Common myeloid progenitor, CD34-positive (primary cell): ENCODE results near the gene CDK5RAP2.

ENCODE experiments used
- CTCF ChIA-PET: fragments of 350-600 bp; sonication (Branson Sonifier 250); formaldehyde crosslinking; loops from one replicate; lab custom pipeline; 2021; ENCODE audit warnings: antibody characterized with exemption; lab: Charles Lee
- POLR2A ChIA-PET: fragments of 350-600 bp; sonication (Branson Sonifier 250); formaldehyde crosslinking; loops from one replicate; lab custom pipeline; 2021; ENCODE audit warnings: antibody characterized with exemption; lab: Charles Lee
- DNase-seq, 3 donors: peaks; one replicate each; pipeline versions ENCODE4 v3.0.0 to v3.0.0-alpha.2; 2013
- H3K27ac ChIP-seq, 2 experiments: 1 replicate in 1 of 2; 2 replicates in 1 of 2; pipeline ENCODE4 v1.7.0; 2013; ENCODE audit warnings: inconsistent platforms in 2 of 2, low read length in 2 of 2, mild to moderate bottlenecking in 2 of 2, low read depth in 1 of 2, moderate library complexity in 1 of 2; ENCODE audit not compliant: severe bottlenecking in 2 of 2, insufficient read depth in 1 of 2, poor library complexity in 1 of 2
- H3K27me3 ChIP-seq, 5 experiments: replicated peaks in 2 of 5; 1 replicate in 3 of 5; 2 replicates in 2 of 5; pipeline versions ENCODE4 v1.6.1 to v1.7.0; 2013; ENCODE audit warnings: low read length in 4 of 5, mild to moderate bottlenecking in 2 of 5, moderate library complexity in 2 of 5, inconsistent platforms in 1 of 5; ENCODE audit not compliant: insufficient read depth in 5 of 5, control insufficient read depth in 4 of 5
- H3K36me3 ChIP-seq, 4 experiments: 1 replicate in 2 of 4; 2 replicates in 2 of 4; pipeline versions ENCODE4 v1.6.1 to v1.7.0; 2013; ENCODE audit warnings: low read length in 3 of 4, control low read depth in 1 of 4, mild to moderate bottlenecking in 1 of 4; ENCODE audit not compliant: control insufficient read depth in 4 of 4, insufficient read depth in 4 of 4
- H3K4me1 ChIP-seq, 4 experiments: 1 replicate in 3 of 4; 2 replicates in 1 of 4; pipeline versions ENCODE4 v1.6.1 to v1.7.1; 2013; ENCODE audit warnings: low read length in 3 of 4, mild to moderate bottlenecking in 3 of 4, control low read depth in 1 of 4, inconsistent platforms in 1 of 4, moderate library complexity in 1 of 4; ENCODE audit not compliant: control insufficient read depth in 4 of 4, insufficient read depth in 4 of 4; ENCODE audit errors: control extremely low read depth in 1 of 4
- H3K4me3 ChIP-seq, 7 experiments: 1 replicate in 4 of 7; 2 replicates in 3 of 7; pipeline versions ENCODE4 v1.5.1 to v1.7.0; 2013; ENCODE audit warnings: mild to moderate bottlenecking in 7 of 7, low read length in 6 of 7, moderate library complexity in 6 of 7, inconsistent platforms in 2 of 7, low read depth in 2 of 7, control low read depth in 1 of 7; ENCODE audit not compliant: insufficient read depth in 4 of 7, control insufficient read depth in 1 of 7; ENCODE audit errors: extremely low read depth in 1 of 7
- H3K9me3 ChIP-seq, 5 experiments: 1 replicate in 4 of 5; 2 replicates in 1 of 5; pipeline versions ENCODE4 v1.6.1 to v1.7.1; 2013; ENCODE audit warnings: low read length in 4 of 5, mild to moderate bottlenecking in 2 of 5, inconsistent platforms in 1 of 5, low read depth in 1 of 5, moderate library complexity in 1 of 5; ENCODE audit not compliant: control insufficient read depth in 4 of 5, insufficient read depth in 2 of 5; ENCODE audit errors: control extremely low read depth in 1 of 5
- WGBS: methylation state at CpG from one replicate; pipeline ENCODE4 v1.1.5; 2013; ENCODE audit not compliant: insufficient coverage; 5-methylcytosine and 5-hydroxymethylcytosine counted together

The CDK5RAP2 gene

DNA sequence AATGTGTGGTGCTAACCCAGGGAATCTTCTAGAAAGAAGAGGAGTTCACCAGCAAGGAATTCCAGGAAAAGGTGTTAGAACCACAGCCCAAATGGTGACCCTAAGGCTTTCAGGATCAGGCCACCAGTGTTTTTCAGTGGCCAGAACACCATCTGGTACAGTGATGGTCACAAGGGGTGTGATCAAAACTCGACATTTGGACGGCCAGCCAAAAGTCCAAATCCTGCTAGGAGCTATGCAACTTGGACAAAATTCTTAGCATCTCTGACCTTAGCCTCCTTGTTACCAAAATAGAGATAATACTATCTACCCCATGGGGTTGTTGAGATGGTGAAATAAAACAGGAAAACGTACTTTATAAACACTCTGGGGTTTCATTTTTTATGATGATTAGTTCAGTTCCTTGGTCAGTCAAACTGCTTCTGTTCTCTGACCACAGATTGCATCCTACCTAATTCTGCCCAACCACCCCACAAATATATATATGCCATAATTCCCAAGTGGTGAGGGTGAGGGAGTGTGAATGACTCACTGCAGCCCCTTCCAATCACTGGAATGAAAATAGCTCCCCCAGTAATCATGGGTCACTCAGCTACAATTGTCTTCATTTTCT lies 210.3 kb downstream of the CDK5RAP2 start:
- H3K27me3 ChIP-seq: peaks cover 0 to 2% (median 0%) of the 10 kb centered on the region in 5 experiments
- no peaks in the 10 kb centered on the region for H3K4me1 ChIP-seq
- POLR2A ChIA-PET: no interaction called here
- no peaks in the 10 kb centered on the region for H3K9me3 ChIP-seq
- H3K4me3 ChIP-seq: no peak overlapping the region
- CTCF ChIA-PET: interaction anchor here (0.8 kb wide), 1 partner anchor 8 kb away, joined by 3 read pairs; no protein-coding TSS in a partner anchor
- no peak overlapping the region for H3K27ac ChIP-seq
- H3K36me3 ChIP-seq: no peaks in the 10 kb centered on the region
- DNase-seq: no peak
- 67% methylated on average over 1 of the region's 3 CpGs for WGBS

DNA sequence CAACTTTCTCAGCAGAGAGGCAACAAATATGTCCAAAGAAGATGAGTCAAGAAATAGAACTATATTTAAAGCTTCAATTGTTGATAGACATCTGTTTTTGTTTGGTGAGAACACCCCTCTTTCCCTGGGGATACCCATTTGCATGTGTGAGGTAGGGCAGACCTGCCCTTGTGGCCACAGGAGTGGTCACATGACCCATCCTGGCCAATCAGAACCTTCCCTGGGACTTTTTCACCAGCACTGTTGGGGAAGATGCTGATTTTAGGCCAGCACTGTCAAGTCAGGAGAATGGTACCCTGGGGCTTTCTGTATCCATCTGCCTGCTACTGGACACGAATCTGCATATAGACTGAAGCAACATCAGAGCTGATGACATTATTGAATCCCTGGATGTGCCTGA lies 211.2 kb downstream of the CDK5RAP2 start:
- no peaks in the 10 kb centered on the region for H3K4me1 ChIP-seq
- no peak overlapping the region for H3K27ac ChIP-seq
- WGBS: 92% methylated on average over 1 of the region's 1 CpG
- POLR2A ChIA-PET: no interaction called here
- H3K36me3 ChIP-seq: no peaks in the 10 kb centered on the region
- DNase-seq: no peak
- no peaks in the 10 kb centered on the region for H3K9me3 ChIP-seq
- H3K4me3 ChIP-seq: no peak overlapping the region
- H3K27me3 ChIP-seq: peaks cover 0 to 2% (median 0%) of the 10 kb centered on the region in 5 experiments
- CTCF ChIA-PET: interaction anchor here (0.8 kb wide), 1 partner anchor 9 kb away, joined by 3 read pairs; no protein-coding TSS in a partner anchor

DNA sequence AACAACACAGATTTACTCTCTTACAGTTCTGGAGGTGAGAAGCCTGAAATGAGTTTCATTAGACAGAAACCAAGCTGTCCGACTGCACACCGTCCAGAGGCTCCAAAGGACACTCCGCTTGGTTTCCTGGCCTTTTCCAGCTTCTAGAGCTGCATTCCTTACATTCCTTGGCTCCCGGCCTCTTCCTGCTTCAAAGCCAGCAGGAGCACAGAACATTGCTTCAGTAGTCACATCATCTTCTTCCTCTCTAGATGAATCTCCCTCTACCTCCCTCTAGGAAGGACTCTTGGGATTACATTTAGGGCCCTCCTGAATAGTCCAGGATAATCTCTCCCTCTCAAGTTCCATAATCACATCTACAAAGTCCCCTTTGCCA lies 213.3 kb downstream of the CDK5RAP2 start:
- Histone ChIP-seq H3K36me3 (no peaks in the 10 kb centered on the region), H3K4me1 (no peaks in the 10 kb centered on the region), H3K27me3 (peaks cover 0 to 2% (median 0%) of the 10 kb centered on the region in 5 experiments), H3K27ac (no peak overlapping the region), H3K4me3 (no peak overlapping the region), H3K9me3 (no peaks in the 10 kb centered on the region)
- no peak for DNase-seq
- ChIA-PET POLR2A (no interaction called here), CTCF (no interaction called here)
- 95% methylated on average over 4 of the region's 4 CpGs for WGBS

DNA sequence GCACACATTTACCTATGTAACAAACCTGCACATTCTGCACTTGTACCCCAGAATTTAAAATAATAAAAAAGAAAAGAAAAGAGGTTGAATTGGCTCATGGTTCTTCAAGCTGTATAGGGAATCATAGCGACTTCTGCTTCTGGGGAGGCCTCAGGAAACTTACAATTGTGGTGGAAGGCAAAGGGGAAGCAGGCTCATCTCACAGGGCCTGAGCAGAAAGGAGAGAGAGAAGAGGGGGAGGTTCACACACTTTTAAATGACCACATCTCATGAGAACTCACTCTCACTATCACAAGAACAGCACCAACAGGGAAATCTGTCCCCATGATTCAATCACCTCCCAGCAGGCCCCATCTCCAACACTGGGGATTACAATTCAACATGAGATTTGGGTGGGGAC lies 214.6 kb downstream of the CDK5RAP2 start:
- ChIA-PET CTCF (no interaction called here), POLR2A (no interaction called here)
- H3K4me3 ChIP-seq: no peak overlapping the region
- H3K27ac ChIP-seq: no peak overlapping the region
- 71% methylated on average over 1 of the region's 1 CpG for WGBS
- peaks cover 0 to 2% (median 0%) of the 10 kb centered on the region in 5 experiments for H3K27me3 ChIP-seq
- H3K9me3 ChIP-seq: no peaks in the 10 kb centered on the region
- no peaks in the 10 kb centered on the region for H3K4me1 ChIP-seq
- DNase-seq: peak in 2 of 3 donors; percentile 16 to 35
- no peaks in the 10 kb centered on the region for H3K36me3 ChIP-seq

DNA sequence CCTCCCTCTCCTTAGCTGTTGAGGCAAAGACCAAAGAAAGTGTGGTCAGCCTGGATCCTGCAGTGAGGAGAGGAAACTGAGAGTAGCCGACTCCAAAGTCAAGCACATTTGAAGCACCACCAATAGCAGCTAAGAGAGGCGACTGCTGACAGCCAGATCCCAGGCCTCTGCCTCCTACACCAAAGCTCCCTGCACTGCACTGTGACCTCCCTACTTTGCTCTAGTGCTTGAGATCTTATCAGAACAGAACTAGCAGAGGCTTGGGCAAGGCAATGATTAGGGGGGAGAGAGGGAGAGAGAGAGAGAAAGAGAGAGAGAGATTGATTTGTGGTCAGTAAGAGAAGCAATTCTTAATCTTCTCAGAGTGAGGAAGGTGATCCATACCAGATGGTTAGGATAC lies 216.3 kb downstream of the CDK5RAP2 start:
- POLR2A ChIA-PET: interaction anchor here (0.5 kb wide), 1 partner anchor 365 kb away, joined by 3 read pairs; no protein-coding TSS in a partner anchor
- Histone ChIP-seq H3K27me3 (peaks cover 0 to 2% (median 0%) of the 10 kb centered on the region in 5 experiments), H3K4me3 (no peak overlapping the region), H3K9me3 (no peaks in the 10 kb centered on the region), H3K36me3 (no peaks in the 10 kb centered on the region), H3K27ac (no peak overlapping the region), H3K4me1 (no peaks in the 10 kb centered on the region)
- CTCF ChIA-PET: no interaction called here
- WGBS: no CpG with 5 or more reads among the region's 2 CpGs
- no peak for DNase-seq

DNA sequence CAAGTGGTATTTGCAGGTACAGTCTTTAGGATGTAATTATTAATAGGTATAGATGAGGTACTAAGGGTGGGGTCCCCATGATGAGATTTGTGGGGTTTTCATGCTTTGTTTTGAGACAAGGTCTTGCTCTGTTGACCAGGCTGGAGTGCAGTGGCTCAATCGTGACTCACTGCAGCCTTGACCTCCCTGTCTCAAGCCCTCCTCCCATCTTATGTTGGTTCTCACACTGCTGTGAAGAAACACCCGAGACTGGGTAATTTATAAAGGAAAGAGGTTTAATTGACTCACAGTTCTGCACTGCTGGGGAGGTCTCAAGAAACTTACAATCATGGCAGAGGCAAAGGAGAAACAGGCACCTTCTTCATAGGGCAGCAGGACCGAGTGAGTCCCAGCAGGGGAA lies 217.5 kb downstream of the CDK5RAP2 start:
- Histone ChIP-seq H3K4me1 (no peaks in the 10 kb centered on the region), H3K27me3 (peaks cover 0 to 2% (median 0%) of the 10 kb centered on the region in 5 experiments), H3K27ac (no peak overlapping the region), H3K36me3 (no peaks in the 10 kb centered on the region), H3K9me3 (no peaks in the 10 kb centered on the region), H3K4me3 (no peak overlapping the region)
- POLR2A ChIA-PET: no interaction called here
- DNase-seq: no peak
- CTCF ChIA-PET: no interaction called here
- 71% methylated on average over 1 of the region's 3 CpGs for WGBS

DNA sequence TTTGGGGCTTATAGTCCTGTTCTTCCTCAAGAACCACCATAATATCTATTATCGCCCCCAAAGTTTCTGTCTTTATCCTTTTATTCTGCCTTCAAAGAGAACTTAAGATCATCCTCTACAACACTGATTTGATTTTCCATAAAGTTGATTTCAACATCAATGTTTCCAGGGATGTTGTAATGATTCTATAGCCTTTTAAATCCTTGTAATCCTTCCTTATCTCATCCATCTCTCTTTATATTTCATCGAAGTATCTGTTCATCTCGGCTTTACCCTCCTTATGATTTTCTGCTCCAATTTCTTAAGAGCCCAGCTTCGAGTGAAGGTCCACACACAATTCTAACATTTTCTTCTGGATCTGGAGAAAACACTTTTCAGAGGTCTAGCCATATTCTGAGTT lies 218.4 kb downstream of the CDK5RAP2 start:
- no peak for DNase-seq
- Histone ChIP-seq H3K27me3 (peaks cover 0 to 2% (median 0%) of the 10 kb centered on the region in 5 experiments), H3K36me3 (no peaks in the 10 kb centered on the region), H3K27ac (no peak overlapping the region), H3K4me3 (no peak overlapping the region), H3K9me3 (no peaks in the 10 kb centered on the region), H3K4me1 (no peaks in the 10 kb centered on the region)
- ChIA-PET POLR2A (no interaction called here), CTCF (no interaction called here)
- 98% methylated on average over 4 of the region's 4 CpGs for WGBS
